Thoracic aorta endothelial cell (primary cell): ENCODE measurements around the gene CST4. TPM values are rescaled to one million over a fixed set of nuclear protein-coding genes. Genes with fewer than 3 reads are reported as not detected.

Experiments
- small RNA-seq: library from RNA; depleted of rRNA; stranded (forward); fragments of <200 nt; gene quantifications from one replicate; pipeline ENCODE3, GENCODE V24; 2012
- total RNA-seq: library from RNA; depleted of rRNA; stranded (reverse); fragments of >200 nt; gene quantifications from 2 replicates; pipeline ENCODE4 v1.2.3, GENCODE V29; 2012

CST4 gene, protein sequence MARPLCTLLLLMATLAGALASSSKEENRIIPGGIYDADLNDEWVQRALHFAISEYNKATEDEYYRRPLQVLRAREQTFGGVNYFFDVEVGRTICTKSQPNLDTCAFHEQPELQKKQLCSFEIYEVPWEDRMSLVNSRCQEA
- total RNA-seq: not detected in 2 replicates

DNA sequence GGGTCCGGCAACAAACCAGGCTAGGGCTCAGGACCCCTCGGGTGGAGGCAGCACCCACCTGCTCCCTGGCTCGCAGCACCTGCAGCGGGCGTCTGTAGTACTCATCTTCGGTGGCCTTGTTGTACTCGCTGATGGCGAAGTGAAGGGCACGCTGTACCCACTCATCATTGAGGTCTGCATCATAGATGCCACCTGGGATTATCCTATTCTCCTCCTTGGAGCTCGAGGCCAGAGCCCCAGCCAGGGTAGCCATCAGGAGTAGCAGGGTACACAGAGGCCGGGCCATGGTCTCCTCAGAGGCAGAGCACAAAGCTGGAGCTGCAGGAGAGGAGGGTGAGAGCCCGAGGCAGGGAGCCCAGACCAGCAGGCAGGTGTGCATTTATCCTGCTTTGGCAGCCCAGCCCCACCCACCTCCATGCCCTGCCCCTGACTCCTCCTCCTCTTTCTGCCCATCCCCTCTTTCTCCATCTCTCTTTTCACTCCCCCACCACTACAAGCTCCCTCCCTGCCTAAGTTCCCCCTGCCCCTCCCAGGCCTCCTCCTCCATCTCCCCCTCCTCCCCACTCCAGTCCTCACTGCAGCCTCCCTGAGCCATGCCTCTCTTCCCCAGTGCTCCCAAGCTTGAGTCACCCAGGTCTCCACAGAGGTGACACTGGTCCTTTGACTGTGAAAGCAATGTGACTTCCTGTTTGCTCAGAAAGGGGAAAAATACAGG lies at the start of gene CST4:
Gene CST4 (minus strand): TSS at position 355 of the 715 bp plus-strand sequence. CDS start 69 bp downstream, at position 286.

GRCh38 chr20:23637282-23638221 lies 51.3 kb downstream of the CST4 start, which contains the start of gene CST3:
Gene CST3, minus strand, starts transcription at chr20:23637955. Its CDS starts 93 bp downstream, at chr20:23637862.

Small RNAs within 50 kb of the gene (small RNA-seq; reads per million reads assigned to genes)
- gene CST2P1: not detected

Other genes with a start within 250 kb of the CST4 start
- not detected in 2 replicates for gene CSTL1, start 249.4 kb downstream of the CST4 start, total RNA-seq
- gene CST11, start 236.2 kb downstream of the CST4 start, total RNA-seq: not detected in 2 replicates
- not detected in 2 replicates for gene CST8, start 197.9 kb downstream of the CST4 start, total RNA-seq
- not detected in 2 replicates for gene CST9L, start 120.6 kb downstream of the CST4 start, total RNA-seq
- not detected in 2 replicates for gene CST9, start 83.1 kb downstream of the CST4 start, total RNA-seq
- 123 and 135 TPM in 2 replicates for gene CST3, start 51.1 kb downstream of the CST4 start, total RNA-seq
- gene CST1, start 61.9 kb upstream of the CST4 start, total RNA-seq: 0.27 TPM in 1 of 2 replicates, not detected in the other
- gene CST2, start 137.7 kb upstream of the CST4 start, total RNA-seq: not detected in 2 replicates
- not detected in 2 replicates for gene CST5, start 190.7 kb upstream of the CST4 start, total RNA-seq